SK-N-SH (cell line): ENCODE results near the gene INTS1. TPM values are rescaled to one million over a fixed set of nuclear protein-coding genes. Genes with fewer than 3 reads are reported as not detected.

ENCODE experiments used
- CTCF ChIA-PET: fragments of 300-600, 350-600 bp; formaldehyde crosslinking; extraction: SDS; loops from one replicate; lab custom pipeline; 2021; lab: Yijun Ruan, JAX
- POLR2A ChIA-PET: fragments of 350-600 bp; sonication (Branson Sonifier 250); formaldehyde crosslinking; extraction: SDS; loops from one replicate; lab custom pipeline; 2020; ENCODE audit warnings: antibody characterized with exemption, inconsistent platforms; lab: Yijun Ruan, JAX
- DNase-seq: peaks from one replicate; pipeline ENCODE4 v3.0.0; 2012
- H2AFZ ChIP-seq: fragments of 200-600 bp; sonication (generic); 2 replicates; pipeline ENCODE4 v1.8.1; 2016; ENCODE audit warnings: antibody characterized with exemption, mild to moderate bottlenecking, low read depth
- H3F3A ChIP-seq: fragments of 200-600 bp; sonication (generic); replicated peaks from 2 replicates; pipeline ENCODE3; 2016; ENCODE audit warnings: antibody characterized with exemption, mild to moderate bottlenecking; ENCODE audit not compliant: insufficient read depth
- H3K27ac ChIP-seq, 2 experiments: fragments of 200-500 bp in 1 of 2; fragments of 200-600 bp in 1 of 2; sonication (Bioruptor generic) in 1 of 2; sonication (generic), shearing (Covaris generic) in 1 of 2; 2 replicates each; pipeline versions ENCODE4 v1.5.1 to v1.6.1; 2014 to 2016; ENCODE audit warnings: low read depth in 2 of 2, inconsistent platforms in 1 of 2, low read length in 1 of 2, mild to moderate bottlenecking in 1 of 2, mixed read lengths in 1 of 2
- H3K27me3 ChIP-seq: fragments of 200-600 bp; sonication (generic), shearing (Covaris generic); 2 replicates; pipeline ENCODE4 v1.6.1; 2016; ENCODE audit warnings: mixed run types; ENCODE audit not compliant: insufficient read depth
- H3K36me3 ChIP-seq, 2 experiments: fragments of 200-500 bp in 1 of 2; fragments of 200-600 bp in 1 of 2; sonication (Bioruptor generic) in 1 of 2; sonication (generic) in 1 of 2; replicated peaks in 1 of 2; 2 replicates each; pipeline versions ENCODE3 to v1.5.1; 2014 to 2016; ENCODE audit warnings: low read length in 1 of 2, mild to moderate bottlenecking in 1 of 2; ENCODE audit not compliant: insufficient read depth in 2 of 2, control insufficient read depth in 1 of 2
- H3K4me1 ChIP-seq, 2 experiments: fragments of 200-500 bp in 1 of 2; fragments of 200-600 bp in 1 of 2; sonication (Bioruptor generic) in 1 of 2; sonication (generic), shearing (Covaris generic) in 1 of 2; 2 replicates each; pipeline versions ENCODE4 v1.5.1 to v1.6.1; 2014 to 2016; ENCODE audit warnings: low read depth in 1 of 2, low read length in 1 of 2, mixed run types in 1 of 2; ENCODE audit not compliant: insufficient read depth in 2 of 2, control insufficient read depth in 1 of 2
- H3K4me2 ChIP-seq: fragments of 200-600 bp; sonication (generic), shearing (Covaris generic); 2 replicates; pipeline ENCODE4 v1.6.1; 2017; ENCODE audit warnings: mixed run types
- H3K4me3 ChIP-seq, 2 experiments: fragments of 200-500 bp in 1 of 2; fragments of 200-600 bp in 1 of 2; sonication (Bioruptor generic) in 1 of 2; sonication (generic), shearing (Covaris generic) in 1 of 2; 2 replicates each; pipeline versions ENCODE4 v1.5.1 to v1.8.1; 2014 to 2016; ENCODE audit warnings: low read depth in 2 of 2, inconsistent platforms in 1 of 2, low read length in 1 of 2, mild to moderate bottlenecking in 1 of 2, mixed read lengths in 1 of 2, moderate library complexity in 1 of 2
- H3K79me2 ChIP-seq: fragments of 200-600 bp; sonication (generic); 2 replicates; pipeline ENCODE4 v1.8.1; 2017; ENCODE audit warnings: mild to moderate bottlenecking; ENCODE audit not compliant: insufficient read depth
- H3K9ac ChIP-seq: fragments of 200-600 bp; sonication (generic); 2 replicates; pipeline ENCODE4 v1.6.1; 2017; ENCODE audit warnings: mixed run types
- H3K9me2 ChIP-seq: fragments of 200-600 bp; sonication (generic); 2 replicates; pipeline ENCODE4 v1.6.1; 2017; ENCODE audit warnings: mixed run types
- H3K9me3 ChIP-seq: fragments of 200-600 bp; sonication (generic); 2 replicates; pipeline ENCODE4 v1.6.1; 2017; ENCODE audit warnings: mixed run types, mild to moderate bottlenecking, moderate library complexity
- H4K20me1 ChIP-seq: fragments of 200-600 bp; sonication (generic); 2 replicates; pipeline ENCODE4 v1.6.1; 2017; ENCODE audit warnings: mild to moderate bottlenecking, mixed run types; ENCODE audit not compliant: insufficient read depth
- CHD2 ChIP-seq: fragments of 150-350 bp; IDR thresholded peaks from 2 replicates; pipeline ENCODE4 v1.6.1; 2018; ENCODE audit warnings: low read length; ENCODE audit not compliant: partially characterized antibody
- EP300 ChIP-seq, 2 experiments: IDR thresholded peaks; 2 replicates each; pipeline versions ENCODE4 v1.4.0 to v1.6.1; 2012; ENCODE audit warnings: borderline replicate concordance in 1 of 2, low read depth in 1 of 2, low read length in 1 of 2
- FOXM1 ChIP-seq: IDR thresholded peaks from 2 replicates; pipeline ENCODE4 v1.4.0; 2012; ENCODE audit warnings: low read depth, mild to moderate bottlenecking
- GATA2 ChIP-seq: sonication (generic); formaldehyde crosslinking; IDR thresholded peaks from 2 replicates; pipeline ENCODE4 v1.5.0; 2020; ENCODE audit warnings: mild to moderate bottlenecking, missing genetic modification reagents
- NFIC ChIP-seq: IDR thresholded peaks from 2 replicates; pipeline ENCODE4 v1.4.0; 2012; ENCODE audit warnings: borderline replicate concordance
- POLR2AphosphoS5 ChIP-seq: IDR thresholded peaks from 2 replicates; pipeline ENCODE4 v1.6.1; 2012; ENCODE audit warnings: low read depth, low read length
- RXRA ChIP-seq: IDR thresholded peaks from 2 replicates; pipeline ENCODE4 v1.4.0; 2012; ENCODE audit warnings: low read depth, mild to moderate bottlenecking, borderline replicate concordance
- SMC3 ChIP-seq: IDR thresholded peaks from 2 replicates; pipeline ENCODE4 v1.6.1; 2012; ENCODE audit warnings: low read depth, low read length, improper control_type of control experiment
- TCF12 ChIP-seq: IDR thresholded peaks from 2 replicates; pipeline ENCODE4 v1.4.0; 2012
- YY1 ChIP-seq: IDR thresholded peaks from 2 replicates; pipeline ENCODE4 v1.4.0; 2012; ENCODE audit warnings: low read depth, mild to moderate bottlenecking
- WGBS: methylation state at CpG from one replicate; pipeline ENCODE4 v1.1.6; 2017; ENCODE audit warnings: low lambda C conversion rate; 5-methylcytosine and 5-hydroxymethylcytosine counted together
- polyA plus RNA-seq, 3 experiments: library from polyadenylated mRNA; depleted of rRNA; stranded (reverse); fragments of >200 nt; gene quantifications; 2 replicates each; pipeline ENCODE4 v1.2.3, GENCODE V29; 2012
- TF ChIP-seq, protein P1 (sequence below): fragments of 150-350 bp; IDR thresholded peaks from 2 replicates; pipeline ENCODE4 v1.6.1; 2016; ENCODE audit warnings: mild to moderate bottlenecking, low read depth, low read length
- TF ChIP-seq, protein P2 (sequence below): IDR thresholded peaks from 2 replicates; pipeline ENCODE4 v1.6.1; 2012; ENCODE audit warnings: mild to moderate bottlenecking, low read depth, low read length, moderate library complexity
- TF ChIP-seq, protein P3 (sequence below): IDR thresholded peaks from 2 replicates; pipeline ENCODE4; 2012

Gene INTS1
- polyA plus RNA-seq, 1 of the 3 experiments (the other 2 are of a cell fraction): 48.1 TPM

DNA sequence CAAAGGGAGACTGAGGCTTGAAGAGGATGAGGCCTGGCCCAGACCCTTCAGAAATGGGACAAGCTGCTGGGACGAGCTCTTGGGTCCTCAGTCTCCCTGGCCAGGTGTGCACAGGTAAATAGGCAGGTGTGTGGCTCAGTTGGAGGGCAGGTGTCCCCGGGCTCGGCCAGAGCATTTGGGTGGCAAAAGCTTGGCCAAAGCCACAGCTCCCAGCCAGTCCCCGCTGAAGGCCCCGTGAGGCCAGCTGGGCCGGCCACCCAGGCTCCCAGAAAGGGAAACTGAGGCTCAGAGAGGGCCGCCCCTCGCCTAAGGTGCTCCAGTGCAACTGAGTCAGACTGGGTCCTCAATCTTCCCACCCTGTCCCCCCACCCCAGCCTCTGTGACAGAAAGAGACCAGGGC lies 82.2 kb downstream of the INTS1 start:
- Histone ChIP-seq H3K4me3 (no peak overlapping the region), H3K79me2 (no peaks in the 10 kb centered on the region), H3K36me3 (no peaks in the 10 kb centered on the region), H3K4me1 (peaks cover 0 to 4% of the 10 kb centered on the region in 2 experiments; a peak in 2 of 4 replicates), H3K4me2 (no peak overlapping the region), H3K9me3 (no peaks in the 10 kb centered on the region), H3K9ac (no peak overlapping the region), H3F3A (peaks cover 17% of the 10 kb centered on the region), H3K27ac (no peak overlapping the region), H2AFZ (no peak overlapping the region), H3K27me3 (peaks cover 82% of the 10 kb centered on the region), H4K20me1 (no peaks in the 10 kb centered on the region), H3K9me2 (no peaks in the 10 kb centered on the region)
- TF ChIP-seq FOXM1 (no peak), TCF12 (no peak), GATA2 (CRISPR knock-in tag) (no peak), NFIC (no peak), SMC3 (no peak), EP300 (IDR thresholded peaks at IDR 0.05; ENCODE audit: borderline replicate concordance in 1 of 2, low read depth in 1 of 2, low read length in 1 of 2) (no peak), YY1 (no peak), POLR2AphosphoS5 (no peak), RXRA (no peak), CHD2 (no peak)
- TF ChIP-seq, protein P1, sequence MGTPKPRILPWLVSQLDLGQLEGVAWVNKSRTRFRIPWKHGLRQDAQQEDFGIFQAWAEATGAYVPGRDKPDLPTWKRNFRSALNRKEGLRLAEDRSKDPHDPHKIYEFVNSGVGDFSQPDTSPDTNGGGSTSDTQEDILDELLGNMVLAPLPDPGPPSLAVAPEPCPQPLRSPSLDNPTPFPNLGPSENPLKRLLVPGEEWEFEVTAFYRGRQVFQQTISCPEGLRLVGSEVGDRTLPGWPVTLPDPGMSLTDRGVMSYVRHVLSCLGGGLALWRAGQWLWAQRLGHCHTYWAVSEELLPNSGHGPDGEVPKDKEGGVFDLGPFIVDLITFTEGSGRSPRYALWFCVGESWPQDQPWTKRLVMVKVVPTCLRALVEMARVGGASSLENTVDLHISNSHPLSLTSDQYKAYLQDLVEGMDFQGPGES: no peak
- TF ChIP-seq, protein P2, sequence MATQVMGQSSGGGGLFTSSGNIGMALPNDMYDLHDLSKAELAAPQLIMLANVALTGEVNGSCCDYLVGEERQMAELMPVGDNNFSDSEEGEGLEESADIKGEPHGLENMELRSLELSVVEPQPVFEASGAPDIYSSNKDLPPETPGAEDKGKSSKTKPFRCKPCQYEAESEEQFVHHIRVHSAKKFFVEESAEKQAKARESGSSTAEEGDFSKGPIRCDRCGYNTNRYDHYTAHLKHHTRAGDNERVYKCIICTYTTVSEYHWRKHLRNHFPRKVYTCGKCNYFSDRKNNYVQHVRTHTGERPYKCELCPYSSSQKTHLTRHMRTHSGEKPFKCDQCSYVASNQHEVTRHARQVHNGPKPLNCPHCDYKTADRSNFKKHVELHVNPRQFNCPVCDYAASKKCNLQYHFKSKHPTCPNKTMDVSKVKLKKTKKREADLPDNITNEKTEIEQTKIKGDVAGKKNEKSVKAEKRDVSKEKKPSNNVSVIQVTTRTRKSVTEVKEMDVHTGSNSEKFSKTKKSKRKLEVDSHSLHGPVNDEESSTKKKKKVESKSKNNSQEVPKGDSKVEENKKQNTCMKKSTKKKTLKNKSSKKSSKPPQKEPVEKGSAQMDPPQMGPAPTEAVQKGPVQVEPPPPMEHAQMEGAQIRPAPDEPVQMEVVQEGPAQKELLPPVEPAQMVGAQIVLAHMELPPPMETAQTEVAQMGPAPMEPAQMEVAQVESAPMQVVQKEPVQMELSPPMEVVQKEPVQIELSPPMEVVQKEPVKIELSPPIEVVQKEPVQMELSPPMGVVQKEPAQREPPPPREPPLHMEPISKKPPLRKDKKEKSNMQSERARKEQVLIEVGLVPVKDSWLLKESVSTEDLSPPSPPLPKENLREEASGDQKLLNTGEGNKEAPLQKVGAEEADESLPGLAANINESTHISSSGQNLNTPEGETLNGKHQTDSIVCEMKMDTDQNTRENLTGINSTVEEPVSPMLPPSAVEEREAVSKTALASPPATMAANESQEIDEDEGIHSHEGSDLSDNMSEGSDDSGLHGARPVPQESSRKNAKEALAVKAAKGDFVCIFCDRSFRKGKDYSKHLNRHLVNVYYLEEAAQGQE: no peak
- TF ChIP-seq, protein P3, sequence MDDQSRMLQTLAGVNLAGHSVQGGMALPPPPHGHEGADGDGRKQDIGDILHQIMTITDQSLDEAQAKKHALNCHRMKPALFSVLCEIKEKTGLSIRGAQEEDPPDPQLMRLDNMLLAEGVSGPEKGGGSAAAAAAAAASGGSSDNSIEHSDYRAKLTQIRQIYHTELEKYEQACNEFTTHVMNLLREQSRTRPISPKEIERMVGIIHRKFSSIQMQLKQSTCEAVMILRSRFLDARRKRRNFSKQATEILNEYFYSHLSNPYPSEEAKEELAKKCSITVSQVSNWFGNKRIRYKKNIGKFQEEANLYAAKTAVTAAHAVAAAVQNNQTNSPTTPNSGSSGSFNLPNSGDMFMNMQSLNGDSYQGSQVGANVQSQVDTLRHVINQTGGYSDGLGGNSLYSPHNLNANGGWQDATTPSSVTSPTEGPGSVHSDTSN: no peak
- WGBS: 37% methylated on average over 8 of the region's 8 CpGs
- no peak for DNase-seq
- POLR2A ChIA-PET: no interaction called here
- CTCF ChIA-PET: interaction anchor here (1.1 to 5.9 kb wide), 6 partner anchors 9 to 229 kb away, joined by 3 to 62 read pairs (median 8); no protein-coding TSS in a partner anchor
